Naive thymus-derived CD8-positive, alpha-beta T cell (primary cell): Measurements from ENCODE around the gene LHX4. TPM values are rescaled to one million over a fixed set of nuclear protein-coding genes. Genes with fewer than 3 reads are reported as not detected.

Source experiments
- ATAC-seq, 2 donors: fragments of 150-1000 bp; cut with Tn5 transposase in 1 of 2; sonication (Bioruptor Pico), chemical (Tn5 transposase) in 1 of 2; 1 replicate in 1 of 2; 2 replicates in 1 of 2; pipeline ENCODE4 v1.10.0; 2021; ENCODE audit warnings: mild to moderate bottlenecking in 2 of 2, moderate library complexity in 2 of 2
- POLR2A ChIA-PET: fragments of 350-600 bp; sonication (Branson Sonifier 250); formaldehyde crosslinking; loops from one replicate; lab custom pipeline; 2021; ENCODE audit warnings: antibody characterized with exemption; lab: Charles Lee
- DNase-seq, 10 donors: peaks; one replicate each; pipeline versions ENCODE4 v3.0.0 to v3.0.0-alpha.2; 2020 to 2022
- H3K27ac Mint-ChIP-seq, 10 donors: one replicate each; pipeline ENCODE4 v1.8.0; 2020 to 2022; ENCODE audit warnings: mild to moderate bottlenecking in 10 of 10, mixed read lengths in 10 of 10, moderate library complexity in 4 of 10, inconsistent platforms in 1 of 10
- H3K27me3 Mint-ChIP-seq, 5 donors: one replicate each; pipeline ENCODE4 v1.8.0; 2021 to 2022; ENCODE audit warnings: mixed read lengths in 5 of 5
- H3K36me3 Mint-ChIP-seq, 3 donors: one replicate each; pipeline ENCODE4 v1.8.0; 2020 to 2022; ENCODE audit warnings: mixed read lengths in 3 of 3, mild to moderate bottlenecking in 2 of 3, inconsistent platforms in 1 of 3
- H3K4me1 Mint-ChIP-seq, 4 donors: one replicate each; pipeline ENCODE4 v1.8.0; 2021 to 2022; ENCODE audit warnings: mixed read lengths in 4 of 4
- H3K4me3 Mint-ChIP-seq, 10 donors: one replicate each; pipeline ENCODE4 v1.8.0; 2020 to 2022; ENCODE audit warnings: mild to moderate bottlenecking in 10 of 10, mixed read lengths in 10 of 10, moderate library complexity in 6 of 10, inconsistent platforms in 1 of 10
- H3K9me3 Mint-ChIP-seq, 9 donors: one replicate each; pipeline ENCODE4 v1.8.0; 2020 to 2022; ENCODE audit warnings: mixed read lengths in 9 of 9, mild to moderate bottlenecking in 3 of 9, inconsistent platforms in 1 of 9, moderate library complexity in 1 of 9
- polyA plus RNA-seq, 3 donors: library from polyadenylated mRNA; unstranded; fragments of 300-500 nt; fragmentation: Illumina TruSeq; gene quantifications; one replicate each; pipeline ENCODE4 v1.2.3, GENCODE V29; 2021
- total RNA-seq, 8 experiments: library from RNA in 2 of 8; stranded (reverse) in 2 of 8; gene quantifications; one replicate each; pipeline ENCODE4 v1.2.3 and lab custom pipeline; 2021 to 2026

Gene LHX4
- total and polyA plus RNA-seq, 5 experiments from 2014 or later: 0.09 to 0.25 (median 0.12) TPM; not detected in 2

DNA sequence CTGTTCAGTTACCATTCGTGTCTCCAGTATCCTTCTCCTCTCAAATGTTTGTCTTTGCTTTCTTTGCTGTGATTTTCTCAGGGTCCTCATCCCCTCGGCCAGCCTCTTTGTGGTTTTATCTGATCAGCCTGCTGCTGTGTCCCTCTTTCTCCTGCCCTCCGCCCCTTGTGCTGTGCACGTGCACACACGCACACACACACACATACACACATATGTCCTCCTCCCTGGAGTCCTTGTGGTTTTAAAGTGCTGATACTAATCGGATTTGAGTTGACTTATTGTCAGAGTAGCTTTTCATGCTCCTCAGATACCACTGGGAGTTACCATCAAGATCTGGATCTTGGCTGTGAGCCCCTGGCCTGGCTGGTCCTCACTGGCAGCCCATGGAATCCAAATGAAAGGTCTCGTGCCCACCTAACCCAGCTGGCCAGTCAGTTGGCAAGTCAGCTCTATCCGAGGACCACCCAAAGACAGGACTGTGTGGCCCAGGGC lies 41.3 kb upstream of the LHX4 start:
- no peaks in the 10 kb centered on the region for H3K9me3 Mint-ChIP-seq
- no peaks in the 10 kb centered on the region for H3K27me3 Mint-ChIP-seq
- no peak overlapping the region for H3K4me3 Mint-ChIP-seq
- peaks cover 0 to 29% (median 5%) of the 10 kb centered on the region in 4 donors for H3K4me1 Mint-ChIP-seq
- ATAC-seq: no peak
- POLR2A ChIA-PET: no interaction called here
- H3K27ac Mint-ChIP-seq: no peak overlapping the region
- peaks cover 0 to 81% (median 36%) of the 10 kb centered on the region in 3 donors for H3K36me3 Mint-ChIP-seq
- DNase-seq: no peak

- Mint-ChIP-seq H3K36me3 (peaks cover 0 to 69% (median 36%) of the 10 kb centered on the region in 3 donors), H3K27me3 (no peaks in the 10 kb centered on the region), H3K9me3 (no peaks in the 10 kb centered on the region), H3K4me3 (peak overlapping the region in 1 of 10 donors; percentile 53), H3K4me1 (peaks cover 0 to 29% (median 5%) of the 10 kb centered on the region in 4 donors), H3K27ac (peak overlapping the region in 2 of 10 donors; percentile 38 to 73)
- ATAC-seq (no peak), DNase-seq (peak in 1 of 10 donors; percentile 10)
- POLR2A ChIA-PET: no interaction called here
Measured at GRCh38 chr1:180190091-180190490, 40.0 kb upstream of the LHX4 start.

GRCh38 chr1:180192172-180192571 lies 37.9 kb upstream of the LHX4 start:
- POLR2A ChIA-PET: no interaction called here
- H3K27me3 Mint-ChIP-seq: no peaks in the 10 kb centered on the region
- H3K36me3 Mint-ChIP-seq: peaks cover 0 to 66% (median 31%) of the 10 kb centered on the region in 3 donors
- H3K27ac Mint-ChIP-seq: peak overlapping the region in 3 of 10 donors; percentile 7 to 55 (median 51)
- ATAC-seq (no peak), DNase-seq (peak in 1 of 10 donors; percentile 13)
- peaks cover 0 to 29% (median 5%) of the 10 kb centered on the region in 4 donors for H3K4me1 Mint-ChIP-seq
- H3K9me3 Mint-ChIP-seq: no peaks in the 10 kb centered on the region
- peak overlapping the region in 2 of 10 donors; percentile 30 to 47 for H3K4me3 Mint-ChIP-seq

GRCh38 chr1:180193141-180194047 lies 36.7 kb upstream of the LHX4 start:
- Mint-ChIP-seq H3K27ac (peak overlapping the region in 2 of 10 donors; percentile 60 to 70), H3K4me3 (no peak overlapping the region), H3K9me3 (no peaks in the 10 kb centered on the region), H3K4me1 (peaks cover 0 to 29% (median 5%) of the 10 kb centered on the region in 4 donors), H3K36me3 (peaks cover 0 to 65% (median 26%) of the 10 kb centered on the region in 3 donors), H3K27me3 (no peaks in the 10 kb centered on the region)
- DNase-seq: no peak
- no peak for ATAC-seq
- POLR2A ChIA-PET: no interaction called here

DNA sequence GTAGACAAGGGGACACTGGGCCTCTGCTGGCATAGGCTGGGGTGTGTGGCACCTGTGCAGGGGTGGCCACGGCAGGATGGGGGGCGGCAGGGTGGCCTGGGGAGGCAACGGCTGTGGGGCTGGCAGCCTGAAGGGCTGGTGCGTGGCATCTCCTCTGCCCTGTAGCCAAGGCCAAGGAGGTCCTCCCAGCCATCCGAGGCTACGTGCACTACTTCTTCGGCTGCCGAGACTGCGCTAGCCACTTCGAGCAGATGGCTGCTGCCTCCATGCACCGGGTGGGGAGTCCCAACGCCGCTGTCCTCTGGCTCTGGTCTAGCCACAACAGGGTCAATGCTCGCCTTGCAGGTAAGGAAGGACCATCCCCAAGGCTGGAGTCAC lies 36.0 kb upstream of the LHX4 start:
- ATAC-seq (no peak), DNase-seq (no peak)
- H3K36me3 Mint-ChIP-seq: peaks cover 0 to 61% (median 22%) of the 10 kb centered on the region in 3 donors
- H3K4me1 Mint-ChIP-seq: peaks cover 0 to 25% (median 5%) of the 10 kb centered on the region in 4 donors
- H3K9me3 Mint-ChIP-seq: no peaks in the 10 kb centered on the region
- POLR2A ChIA-PET: no interaction called here
- no peaks in the 10 kb centered on the region for H3K27me3 Mint-ChIP-seq
- H3K27ac Mint-ChIP-seq: peak overlapping the region in 1 of 10 donors; percentile 70
- H3K4me3 Mint-ChIP-seq: no peak overlapping the region

DNA sequence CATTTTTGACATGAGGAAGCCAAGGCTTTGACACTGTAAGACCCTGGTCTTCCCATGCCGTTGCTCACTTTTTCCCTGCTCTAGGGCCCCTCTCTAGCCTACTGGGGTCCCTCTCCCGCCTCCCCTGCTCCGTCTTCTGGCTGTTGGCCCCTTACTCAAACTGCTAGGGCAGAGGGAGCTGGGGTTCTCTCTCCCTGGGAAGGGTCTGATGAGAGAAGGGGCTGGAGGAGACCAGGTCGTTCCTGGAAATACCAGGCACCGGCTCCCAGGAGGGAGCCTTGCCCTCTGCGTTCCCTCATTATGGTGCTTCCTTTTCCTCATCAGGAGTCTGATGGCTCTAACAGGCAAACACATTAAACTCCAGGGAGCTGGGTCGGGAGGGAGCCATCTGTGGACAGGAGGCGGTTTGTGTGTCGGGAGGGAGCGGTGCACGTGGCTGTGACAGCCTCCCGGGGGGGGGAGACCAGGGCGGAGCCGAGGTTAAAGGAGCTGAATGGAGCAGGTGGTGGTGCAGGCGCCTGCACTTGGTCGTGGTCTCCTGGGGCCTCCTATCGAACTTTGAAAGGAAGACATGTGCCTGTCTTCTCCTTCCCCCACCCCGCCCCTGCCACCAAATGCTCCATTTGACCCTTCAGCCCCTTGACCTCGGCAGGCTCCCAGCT lies 35.4 kb upstream of the LHX4 start:
- POLR2A ChIA-PET: interaction anchor here (1.1 kb wide), 1 partner anchor 12 kb away, joined by 3 read pairs; no protein-coding TSS in a partner anchor
- ATAC-seq (no peak), DNase-seq (no peak)
- H3K27me3 Mint-ChIP-seq: no peaks in the 10 kb centered on the region
- no peaks in the 10 kb centered on the region for H3K9me3 Mint-ChIP-seq
- no peak overlapping the region for H3K4me3 Mint-ChIP-seq
- H3K27ac Mint-ChIP-seq: no peak overlapping the region
- peaks cover 0 to 23% (median 6%) of the 10 kb centered on the region in 4 donors for H3K4me1 Mint-ChIP-seq
- H3K36me3 Mint-ChIP-seq: peaks cover 0 to 57% (median 19%) of the 10 kb centered on the region in 3 donors

GRCh38 chr1:180195401-180195800 lies 34.7 kb upstream of the LHX4 start:
- Mint-ChIP-seq H3K4me1 (peaks cover 0 to 18% (median 6%) of the 10 kb centered on the region in 4 donors), H3K4me3 (no peak overlapping the region), H3K36me3 (peaks cover 0 to 50% (median 15%) of the 10 kb centered on the region in 3 donors), H3K27me3 (no peaks in the 10 kb centered on the region), H3K9me3 (no peaks in the 10 kb centered on the region), H3K27ac (peak overlapping the region in 1 of 10 donors; percentile 37)
- ATAC-seq: no peak
- DNase-seq: no peak
- POLR2A ChIA-PET: interaction anchor here (1.1 kb wide), 1 partner anchor 11 kb away, joined by 3 read pairs; no protein-coding TSS in a partner anchor

- Mint-ChIP-seq H3K27me3 (no peaks in the 10 kb centered on the region), H3K4me1 (peaks cover 0 to 17% (median 6%) of the 10 kb centered on the region in 4 donors), H3K9me3 (no peaks in the 10 kb centered on the region), H3K27ac (peak overlapping the region in 1 of 10 donors; percentile 1), H3K4me3 (no peak overlapping the region), H3K36me3 (peaks cover 0 to 45% (median 13%) of the 10 kb centered on the region in 3 donors)
- POLR2A ChIA-PET: interaction anchor here (1.1 kb wide), 1 partner anchor 11 kb away, joined by 3 read pairs; no protein-coding TSS in a partner anchor
- DNase-seq: no peak
- ATAC-seq: no peak
Measured at GRCh38 chr1:180195916-180196315, 34.1 kb upstream of the LHX4 start.

DNA sequence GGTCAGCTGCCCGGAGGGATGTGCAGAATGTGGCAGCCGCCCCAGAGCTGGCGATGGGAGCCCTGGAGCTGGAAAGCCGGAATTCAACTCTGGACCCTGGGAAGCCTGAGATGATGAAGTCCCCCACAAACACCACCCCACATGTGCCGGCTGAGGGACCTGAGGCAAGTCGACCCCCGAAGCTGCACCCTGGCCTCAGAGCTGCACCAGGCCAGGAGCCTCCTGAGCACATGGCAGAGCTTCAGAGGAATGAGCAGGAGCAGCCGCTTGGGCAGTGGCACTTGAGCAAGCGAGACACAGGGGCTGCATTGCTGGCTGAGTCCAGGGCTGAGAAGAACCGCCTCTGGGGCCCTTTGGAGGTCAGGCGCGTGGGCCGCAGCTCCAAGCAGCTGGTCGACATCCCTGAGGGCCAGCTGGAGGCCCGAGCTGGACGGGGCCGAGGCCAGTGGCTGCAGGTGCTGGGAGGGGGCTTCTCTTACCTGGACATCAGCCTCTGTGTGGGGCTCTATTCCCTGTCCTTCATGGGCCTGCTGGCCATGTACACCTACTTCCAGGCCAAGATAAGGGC lies 33.5 kb upstream of the LHX4 start:
- no peak for DNase-seq
- Mint-ChIP-seq H3K36me3 (peaks cover 0 to 39% (median 7%) of the 10 kb centered on the region in 3 donors), H3K4me1 (peaks cover 0 to 12% (median 4%) of the 10 kb centered on the region in 4 donors), H3K9me3 (no peaks in the 10 kb centered on the region), H3K27me3 (no peaks in the 10 kb centered on the region), H3K4me3 (no peak overlapping the region), H3K27ac (peak overlapping the region in 1 of 10 donors; percentile 43)
- POLR2A ChIA-PET: no interaction called here
- ATAC-seq: no peak

- DNase-seq: peak in 1 of 10 donors; percentile 47
- H3K9me3 Mint-ChIP-seq: no peaks in the 10 kb centered on the region
- H3K27ac Mint-ChIP-seq: no peak overlapping the region
- no peaks in the 10 kb centered on the region for H3K27me3 Mint-ChIP-seq
- peaks cover 0 to 5% (median 2%) of the 10 kb centered on the region in 4 donors for H3K4me1 Mint-ChIP-seq
- no peak overlapping the region for H3K4me3 Mint-ChIP-seq
- ATAC-seq: no peak
- POLR2A ChIA-PET: no interaction called here
- H3K36me3 Mint-ChIP-seq: peaks cover 0 to 34% (median 3%) of the 10 kb centered on the region in 3 donors
Measured at GRCh38 chr1:180197231-180197630, 32.8 kb upstream of the LHX4 start.

DNA sequence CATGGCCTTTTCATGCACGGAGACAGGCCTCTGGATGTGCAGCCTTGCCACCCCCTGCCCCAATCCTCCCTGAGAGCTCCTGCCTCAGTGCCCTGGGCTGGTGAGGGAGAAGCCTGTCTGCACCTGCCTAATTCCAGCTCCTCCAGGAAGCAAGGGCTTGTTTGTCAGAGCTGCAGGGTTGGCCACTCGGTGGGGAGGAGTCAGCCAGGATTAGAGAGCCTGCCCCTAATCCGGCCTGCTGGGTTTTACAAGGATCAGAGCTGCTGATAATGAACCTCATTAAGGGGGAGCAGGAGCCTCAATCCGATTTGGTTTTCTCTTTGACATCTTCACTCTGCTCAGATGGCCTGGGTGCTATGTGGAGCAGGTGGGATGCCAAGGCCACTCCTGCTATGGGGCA lies 31.9 kb upstream of the LHX4 start:
- Mint-ChIP-seq H3K27me3 (no peaks in the 10 kb centered on the region), H3K4me3 (no peak overlapping the region), H3K36me3 (peaks cover 0 to 26% (median 3%) of the 10 kb centered on the region in 3 donors), H3K27ac (no peak overlapping the region), H3K4me1 (peaks cover 0 to 2% (median 0%) of the 10 kb centered on the region in 4 donors), H3K9me3 (no peaks in the 10 kb centered on the region)
- DNase-seq: peak in 1 of 10 donors; percentile 49
- ATAC-seq: no peak
- POLR2A ChIA-PET: no interaction called here

DNA sequence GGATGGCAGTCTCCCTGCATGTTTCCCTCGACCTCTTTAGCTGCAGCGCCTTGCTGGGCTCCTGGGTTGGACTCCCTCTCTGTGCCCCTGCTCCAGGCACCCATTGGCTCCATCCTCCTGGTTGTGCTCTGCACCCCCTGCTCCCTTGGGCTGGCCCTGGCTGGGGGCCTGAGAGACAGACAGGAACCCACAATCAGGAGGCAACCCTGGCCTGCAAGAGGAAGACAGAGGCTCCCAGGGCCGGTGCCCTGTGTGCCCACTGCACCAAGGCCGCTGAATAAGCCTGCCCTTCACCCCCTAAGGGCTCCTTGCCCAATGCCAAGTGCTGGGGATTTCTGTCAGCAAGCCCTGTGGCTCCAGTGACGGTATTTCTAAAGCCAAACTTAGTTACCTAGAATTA lies 31.5 kb upstream of the LHX4 start:
- H3K27ac Mint-ChIP-seq: no peak overlapping the region
- DNase-seq (peak in 1 of 10 donors; percentile 3), ATAC-seq (no peak)
- H3K9me3 Mint-ChIP-seq: no peaks in the 10 kb centered on the region
- H3K36me3 Mint-ChIP-seq: peaks cover 0 to 23% (median 3%) of the 10 kb centered on the region in 3 donors
- no peaks in the 10 kb centered on the region for H3K27me3 Mint-ChIP-seq
- POLR2A ChIA-PET: no interaction called here
- no peak overlapping the region for H3K4me3 Mint-ChIP-seq
- peaks cover 0 to 2% (median 0%) of the 10 kb centered on the region in 4 donors for H3K4me1 Mint-ChIP-seq
